SIG-M5 treated with dmso at 0.1 percent for 504 hours (cell line): ENCODE data around the gene RIPOR3.

Experiments used
- DNase-seq: peaks from one replicate; lab custom pipeline; 2025; ENCODE audit not compliant: unreplicated experiment; lab: John Stamatoyannopoulos, UW

Gene RIPOR3

DNA sequence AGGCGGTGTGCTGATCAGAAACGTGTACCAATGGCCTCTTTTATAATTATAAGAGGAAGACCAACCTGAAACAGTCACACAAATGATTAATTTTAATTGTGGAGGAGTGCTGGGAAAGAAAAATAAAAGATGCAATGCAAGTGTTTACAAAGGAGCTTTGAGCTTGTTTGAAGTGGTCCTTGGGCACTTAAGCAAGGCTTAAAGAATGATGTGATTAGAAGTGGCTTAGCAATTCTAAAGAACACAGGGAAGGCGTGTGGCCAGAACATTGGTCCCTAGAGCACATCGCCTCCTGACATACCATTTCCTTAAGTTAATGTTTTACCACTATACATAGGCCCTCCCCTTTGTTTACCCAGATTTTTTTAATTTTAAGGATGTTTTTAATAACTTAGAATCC is 155.0 kb downstream of the RIPOR3 start:
- DNase-seq = no peak
